ENCODE measurements around the gene PTGES2.
"Not testable (repeated sequence)": the region's sequence is repeated elsewhere in the genome, so short reads cannot be mapped to it uniquely, and the experiment has no call there.

The PTGES2 gene

DNA sequence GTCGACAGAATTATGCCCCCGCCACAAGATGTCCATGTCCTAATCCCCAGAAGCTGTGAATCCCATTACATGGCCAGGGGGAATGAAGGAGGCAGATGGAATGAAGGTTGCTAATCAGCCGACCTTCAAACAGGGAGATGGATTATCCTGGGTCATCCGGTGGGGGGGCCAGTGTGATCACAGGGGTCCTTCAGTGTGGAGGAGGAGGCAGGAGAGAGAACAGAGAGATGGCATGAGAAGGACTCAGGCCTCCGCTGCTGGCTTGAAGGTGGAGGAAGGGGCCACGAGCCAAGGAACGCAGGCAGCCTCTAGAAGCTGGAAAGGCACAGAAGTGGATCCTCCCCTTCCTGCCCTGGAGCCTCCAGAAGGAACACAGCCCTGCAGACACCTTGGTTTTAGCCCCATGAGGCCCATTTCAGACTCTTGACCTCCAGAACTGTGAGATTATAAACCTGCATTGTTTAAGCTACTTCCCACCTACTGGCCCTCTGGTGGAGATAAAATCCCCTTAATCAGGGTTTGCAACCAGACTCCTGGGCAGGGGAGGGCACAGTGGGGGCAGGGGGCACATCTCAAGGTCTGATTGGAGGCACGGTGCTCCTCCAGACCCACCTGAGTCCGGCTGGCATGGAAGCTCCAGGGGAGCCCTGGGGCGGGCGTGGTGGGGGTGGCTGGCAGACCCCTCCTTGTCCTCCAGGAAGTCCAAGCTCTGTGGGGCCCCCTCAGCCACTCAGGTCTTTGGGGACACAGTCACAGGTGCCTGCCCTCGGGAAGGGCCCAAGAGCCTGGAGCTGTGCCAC, 13.8 kb downstream of the PTGES2 start:
- H3K9ac ChIP-seq (ENCODE audit: low read length) = no peak overlapping the region
- H3K4me1 ChIP-seq (ENCODE audit: control insufficient read depth, low read depth, low read length) = peaks cover 9% of the 10 kb centered on the region
- H3K27ac ChIP-seq (ENCODE audit: low read length) = no peak overlapping the region
- H3K27me3 ChIP-seq (ENCODE audit: control insufficient read depth, insufficient read depth, low read length) = no peaks in the 10 kb centered on the region
- peaks cover 4% of the 10 kb centered on the region for H3K36me3 ChIP-seq (ENCODE audit: control insufficient read depth, low read depth, low read length)
- no peaks in the 10 kb centered on the region for H3K9me3 ChIP-seq (ENCODE audit: control insufficient read depth, low read depth, low read length)
- no peak overlapping the region for H3K4me3 ChIP-seq (ENCODE audit: low read length)

GRCh38 chr9:128111726-128112125, 15.8 kb downstream of the PTGES2 start:
- not testable (repeated sequence) for H3K9ac ChIP-seq (ENCODE audit: low read length); H3K4me3 ChIP-seq (ENCODE audit: low read length); H3K27ac ChIP-seq (ENCODE audit: low read length); H3K9me3 ChIP-seq (ENCODE audit: control insufficient read depth, low read depth, low read length); H3K4me1 ChIP-seq (ENCODE audit: control insufficient read depth, low read depth, low read length); H3K27me3 ChIP-seq (ENCODE audit: control insufficient read depth, insufficient read depth, low read length)
- H3K36me3 ChIP-seq (ENCODE audit: control insufficient read depth, low read depth, low read length) = peaks cover 20% of the 10 kb centered on the region

- H3K4me3 ChIP-seq (ENCODE audit: low read length) = no peak overlapping the region
- H3K4me1 ChIP-seq (ENCODE audit: control insufficient read depth, low read depth, low read length) = no peaks in the 10 kb centered on the region
- no peaks in the 10 kb centered on the region for H3K9me3 ChIP-seq (ENCODE audit: control insufficient read depth, low read depth, low read length)
- H3K27ac ChIP-seq (ENCODE audit: low read length) = no peak overlapping the region
- no peak overlapping the region for H3K9ac ChIP-seq (ENCODE audit: low read length)
- peaks cover 36% of the 10 kb centered on the region for H3K36me3 ChIP-seq (ENCODE audit: control insufficient read depth, low read depth, low read length)
- no peaks in the 10 kb centered on the region for H3K27me3 ChIP-seq (ENCODE audit: control insufficient read depth, insufficient read depth, low read length)
These were observed 18.3 kb downstream of the PTGES2 start for GRCh38 chr9:128109050-128109709.

DNA sequence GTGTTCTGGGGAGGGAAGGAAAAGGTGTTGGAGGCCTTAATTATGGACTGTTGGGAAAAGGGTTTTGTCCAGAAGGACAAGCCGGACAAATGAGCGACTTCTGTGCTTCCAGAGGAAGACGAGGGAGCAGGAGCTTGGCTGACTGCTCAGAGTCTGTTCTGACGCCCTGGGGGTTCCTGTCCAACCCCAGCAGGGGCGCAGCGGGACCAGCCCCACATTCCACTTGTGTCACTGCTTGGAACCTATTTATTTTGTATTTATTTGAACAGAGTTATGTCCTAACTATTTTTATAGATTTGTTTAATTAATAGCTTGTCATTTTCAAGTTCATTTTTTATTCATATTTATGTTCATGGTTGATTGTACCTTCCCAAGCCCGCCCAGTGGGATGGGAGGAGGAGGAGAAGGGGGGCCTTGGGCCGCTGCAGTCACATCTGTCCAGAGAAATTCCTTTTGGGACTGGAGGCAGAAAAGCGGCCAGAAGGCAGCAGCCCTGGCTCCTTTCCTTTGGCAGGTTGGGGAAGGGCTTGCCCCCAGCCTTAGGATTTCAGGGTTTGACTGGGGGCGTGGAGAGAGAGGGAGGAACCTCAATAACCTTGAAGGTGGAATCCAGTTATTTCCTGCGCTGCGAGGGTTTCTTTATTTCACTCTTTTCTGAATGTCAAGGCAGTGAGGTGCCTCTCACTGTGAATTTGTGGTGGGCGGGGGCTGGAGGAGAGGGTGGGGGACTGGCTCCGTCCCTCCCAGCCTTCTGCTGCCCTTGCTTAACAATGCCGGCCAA, 19.1 kb downstream of the PTGES2 start:
- Histone ChIP-seq H3K27ac (ENCODE audit: low read length) (no peak overlapping the region), H3K27me3 (ENCODE audit: control insufficient read depth, insufficient read depth, low read length) (no peaks in the 10 kb centered on the region), H3K36me3 (ENCODE audit: control insufficient read depth, low read depth, low read length) (peaks cover 41% of the 10 kb centered on the region), H3K4me1 (ENCODE audit: control insufficient read depth, low read depth, low read length) (no peaks in the 10 kb centered on the region), H3K9me3 (ENCODE audit: control insufficient read depth, low read depth, low read length) (no peaks in the 10 kb centered on the region), H3K4me3 (ENCODE audit: low read length) (no peak overlapping the region), H3K9ac (ENCODE audit: low read length) (no peak overlapping the region)

GRCh38 chr9:128107468-128108268, 19.9 kb downstream of the PTGES2 start:
- Histone ChIP-seq H3K27me3 (ENCODE audit: control insufficient read depth, insufficient read depth, low read length) (no peaks in the 10 kb centered on the region), H3K4me3 (ENCODE audit: low read length) (no peak overlapping the region), H3K36me3 (ENCODE audit: control insufficient read depth, low read depth, low read length) (peaks cover 48% of the 10 kb centered on the region), H3K4me1 (ENCODE audit: control insufficient read depth, low read depth, low read length) (no peaks in the 10 kb centered on the region), H3K27ac (ENCODE audit: low read length) (no peak overlapping the region), H3K9me3 (ENCODE audit: control insufficient read depth, low read depth, low read length) (no peaks in the 10 kb centered on the region), H3K9ac (ENCODE audit: low read length) (no peak overlapping the region)

DNA sequence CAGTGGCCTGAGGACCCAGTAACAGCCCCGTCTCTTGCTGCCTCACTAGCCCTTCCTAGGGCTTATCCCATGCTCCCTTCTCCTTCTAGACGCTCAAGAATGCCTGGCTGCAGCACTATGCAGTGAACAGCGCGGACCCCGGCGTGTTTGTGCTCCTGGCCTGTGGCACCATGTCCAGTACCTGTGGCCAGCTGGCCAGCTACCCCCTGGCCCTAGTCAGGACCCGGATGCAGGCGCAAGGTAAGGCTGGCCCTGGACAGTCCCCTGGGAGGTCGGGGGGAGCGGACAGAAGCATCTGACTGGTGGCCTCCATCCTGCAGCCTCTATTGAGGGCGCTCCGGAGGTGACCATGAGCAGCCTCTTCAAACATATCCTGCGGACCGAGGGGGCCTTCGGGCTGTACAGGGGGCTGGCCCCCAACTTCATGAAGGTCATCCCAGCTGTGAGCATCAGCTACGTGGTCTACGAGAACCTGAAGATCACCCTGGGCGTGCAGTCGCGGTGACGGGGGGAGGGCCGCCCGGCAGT, 20.5 kb downstream of the PTGES2 start:
- no peak overlapping the region for H3K27ac ChIP-seq (ENCODE audit: low read length)
- no peaks in the 10 kb centered on the region for H3K4me1 ChIP-seq (ENCODE audit: control insufficient read depth, low read depth, low read length)
- H3K4me3 ChIP-seq (ENCODE audit: low read length) = no peak overlapping the region
- no peaks in the 10 kb centered on the region for H3K27me3 ChIP-seq (ENCODE audit: control insufficient read depth, insufficient read depth, low read length)
- H3K9ac ChIP-seq (ENCODE audit: low read length) = no peak overlapping the region
- H3K36me3 ChIP-seq (ENCODE audit: control insufficient read depth, low read depth, low read length) = peaks cover 55% of the 10 kb centered on the region
- H3K9me3 ChIP-seq (ENCODE audit: control insufficient read depth, low read depth, low read length) = no peaks in the 10 kb centered on the region

DNA sequence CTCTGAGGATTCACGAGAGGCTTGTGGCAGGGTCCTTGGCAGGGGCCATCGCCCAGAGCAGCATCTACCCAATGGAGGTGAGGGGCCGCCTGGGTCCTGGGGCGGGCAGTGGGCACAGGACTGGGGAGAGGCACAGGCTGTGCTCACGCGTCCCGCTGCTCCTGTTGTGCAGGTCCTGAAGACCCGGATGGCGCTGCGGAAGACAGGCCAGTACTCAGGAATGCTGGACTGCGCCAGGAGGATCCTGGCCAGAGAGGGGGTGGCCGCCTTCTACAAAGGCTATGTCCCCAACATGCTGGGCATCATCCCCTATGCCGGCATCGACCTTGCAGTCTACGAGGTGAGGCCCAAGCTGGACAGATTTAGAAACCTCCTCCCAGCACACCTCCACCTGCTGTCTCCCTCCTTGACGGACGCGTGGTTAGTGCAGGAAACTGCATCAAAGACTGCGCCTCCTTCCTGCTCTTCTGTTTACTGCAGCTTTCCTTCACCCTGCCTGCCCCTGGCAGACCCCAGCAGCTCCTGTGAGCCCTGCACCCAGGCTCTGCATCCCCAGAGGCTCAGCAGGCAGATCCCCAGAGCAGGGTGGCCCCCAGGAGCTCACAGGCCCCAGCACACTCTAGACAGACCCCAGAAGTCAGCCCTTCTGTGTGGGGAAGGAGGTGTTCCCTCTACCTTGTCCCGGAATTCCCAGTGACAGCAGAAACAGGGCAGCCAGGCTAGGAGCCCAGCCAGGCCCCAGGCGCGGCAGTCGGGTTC, 21.2 kb downstream of the PTGES2 start:
- no peaks in the 10 kb centered on the region for H3K9me3 ChIP-seq (ENCODE audit: control insufficient read depth, low read depth, low read length)
- peaks cover 59% of the 10 kb centered on the region for H3K36me3 ChIP-seq (ENCODE audit: control insufficient read depth, low read depth, low read length)
- H3K9ac ChIP-seq (ENCODE audit: low read length) = no peak overlapping the region
- H3K27ac ChIP-seq (ENCODE audit: low read length) = no peak overlapping the region
- H3K27me3 ChIP-seq (ENCODE audit: control insufficient read depth, insufficient read depth, low read length) = no peaks in the 10 kb centered on the region
- H3K4me3 ChIP-seq (ENCODE audit: low read length) = no peak overlapping the region
- H3K4me1 ChIP-seq (ENCODE audit: control insufficient read depth, low read depth, low read length) = no peaks in the 10 kb centered on the region

DNA sequence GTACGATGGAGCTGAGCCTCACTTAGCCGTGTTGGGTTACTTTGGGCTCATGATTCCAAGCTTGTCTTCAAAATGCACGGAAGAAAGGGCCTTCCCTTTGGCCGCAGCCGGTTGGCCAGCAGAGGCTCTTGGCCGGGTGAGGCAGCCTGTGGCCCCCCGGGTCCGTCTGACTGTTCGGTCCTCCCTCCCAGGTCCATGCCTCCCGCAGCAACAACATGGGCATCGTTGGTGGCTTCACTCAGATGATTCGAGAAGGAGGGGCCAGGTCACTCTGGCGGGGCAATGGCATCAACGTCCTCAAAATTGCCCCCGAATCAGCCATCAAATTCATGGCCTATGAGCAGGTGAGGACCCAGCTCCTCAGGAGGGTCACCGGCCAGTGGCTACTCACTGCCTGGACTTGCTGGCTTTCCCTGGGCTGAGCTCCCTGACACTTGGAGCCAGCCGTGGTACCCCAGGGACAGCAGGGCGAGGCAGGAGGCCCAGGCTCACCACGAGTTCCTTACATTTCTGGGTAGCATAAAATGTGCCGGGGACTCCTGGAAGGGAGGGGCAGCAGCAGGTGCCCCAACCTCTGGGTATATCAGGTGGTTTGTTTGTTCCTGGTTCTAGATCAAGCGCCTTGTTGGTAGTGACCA, 21.9 kb downstream of the PTGES2 start:
- peaks cover 64% of the 10 kb centered on the region for H3K36me3 ChIP-seq (ENCODE audit: control insufficient read depth, low read depth, low read length)
- no peak overlapping the region for H3K4me3 ChIP-seq (ENCODE audit: low read length)
- H3K27ac ChIP-seq (ENCODE audit: low read length) = no peak overlapping the region
- no peaks in the 10 kb centered on the region for H3K9me3 ChIP-seq (ENCODE audit: control insufficient read depth, low read depth, low read length)
- H3K9ac ChIP-seq (ENCODE audit: low read length) = no peak overlapping the region
- H3K27me3 ChIP-seq (ENCODE audit: control insufficient read depth, insufficient read depth, low read length) = no peaks in the 10 kb centered on the region
- H3K4me1 ChIP-seq (ENCODE audit: control insufficient read depth, low read depth, low read length) = no peaks in the 10 kb centered on the region

DNA sequence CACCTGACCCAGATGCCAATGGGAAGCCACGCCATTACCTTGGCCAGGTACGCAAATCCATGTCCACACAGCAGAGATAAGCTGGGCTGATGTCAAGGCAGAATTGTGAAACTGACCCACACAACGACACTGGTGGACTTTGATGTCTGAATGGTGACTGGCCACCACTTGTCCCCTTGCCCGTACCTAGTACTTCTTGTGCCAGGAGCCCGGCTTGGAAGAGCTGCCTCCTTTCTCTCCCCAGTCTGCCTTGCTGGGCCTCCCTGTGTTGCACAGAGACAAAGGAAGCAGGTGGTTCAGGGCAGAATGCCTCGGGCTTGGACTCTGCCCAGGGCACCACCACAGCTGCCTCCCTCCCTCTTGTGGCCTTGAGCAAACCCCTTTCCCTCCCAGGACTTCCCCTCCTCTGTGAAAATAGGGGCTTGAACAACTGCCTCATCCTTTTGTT, 23.3 kb downstream of the PTGES2 start:
- no peaks in the 10 kb centered on the region for H3K27me3 ChIP-seq (ENCODE audit: control insufficient read depth, insufficient read depth, low read length)
- no peak overlapping the region for H3K4me3 ChIP-seq (ENCODE audit: low read length)
- no peak overlapping the region for H3K27ac ChIP-seq (ENCODE audit: low read length)
- no peak overlapping the region for H3K9ac ChIP-seq (ENCODE audit: low read length)
- H3K36me3 ChIP-seq (ENCODE audit: control insufficient read depth, low read depth, low read length) = peaks cover 60% of the 10 kb centered on the region
- H3K4me1 ChIP-seq (ENCODE audit: control insufficient read depth, low read depth, low read length) = peaks cover 11% of the 10 kb centered on the region
- H3K9me3 ChIP-seq (ENCODE audit: control insufficient read depth, low read depth, low read length) = no peaks in the 10 kb centered on the region

DNA sequence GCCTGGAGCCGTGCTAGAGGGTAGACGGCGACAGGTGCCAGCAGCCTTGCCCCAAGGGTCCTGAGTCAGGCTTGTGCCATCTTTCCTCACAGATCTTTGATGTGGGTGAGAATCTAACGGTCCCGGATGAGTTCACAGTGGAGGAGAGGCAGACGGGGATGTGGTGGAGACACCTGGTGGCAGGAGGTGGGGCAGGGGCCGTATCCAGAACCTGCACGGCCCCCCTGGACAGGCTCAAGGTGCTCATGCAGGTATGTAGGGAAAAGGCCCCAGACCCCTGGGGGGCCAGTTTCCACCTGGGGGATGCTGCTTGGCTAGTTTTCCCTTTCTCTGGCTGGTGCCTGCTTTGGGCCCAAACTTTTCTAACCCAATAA, 24.0 kb downstream of the PTGES2 start:
- Histone ChIP-seq H3K36me3 (ENCODE audit: control insufficient read depth, low read depth, low read length) (peaks cover 60% of the 10 kb centered on the region), H3K9ac (ENCODE audit: low read length) (no peak overlapping the region), H3K27ac (ENCODE audit: low read length) (no peak overlapping the region)

More for the DNA sequence above, 24.0 kb downstream of the PTGES2 start:
- Histone ChIP-seq H3K9me3 (ENCODE audit: control insufficient read depth, low read depth, low read length) (no peaks in the 10 kb centered on the region), H3K4me1 (ENCODE audit: control insufficient read depth, low read depth, low read length) (peaks cover 12% of the 10 kb centered on the region), H3K4me3 (ENCODE audit: low read length) (no peak overlapping the region), H3K27me3 (ENCODE audit: control insufficient read depth, insufficient read depth, low read length) (no peaks in the 10 kb centered on the region)

Data from iPS-18a (cell line).